ENCODE measurements around the gene FIGLA. TPM values are rescaled to one million over a fixed set of nuclear protein-coding genes. Genes with fewer than 3 reads are reported as not detected.

The FIGLA gene
- total and polyA plus RNA-seq, 3 donors from 2014 or later, result 0.62 to 0.69 TPM; not detected in 1

GRCh38 chr2:70826696-70827350, 36.4 kb upstream of the FIGLA start:
- 76 to 77% methylated on average over 4 of the region's 4 CpGs for WGBS, 2 donors
- DNase-seq, result no peak
- no peak overlapping the region for H3K4me3 ChIP-seq
- H3K9me3 ChIP-seq, result no peaks in the 10 kb centered on the region
- TF ChIP-seq POLR2A (IDR thresholded peaks at IDR 0.05) (no peak), CTCF (IDR thresholded peaks at IDR 0.05) (no peak)
- no peaks in the 10 kb centered on the region for H3K27me3 ChIP-seq
- no peak overlapping the region for H3K27ac ChIP-seq
- H3K36me3 ChIP-seq (ENCODE audit: low read depth, missing control alignments), result no peaks in the 10 kb centered on the region
- peaks cover 7% of the 10 kb centered on the region for H3K4me1 ChIP-seq
- intact Hi-C loops (cut with DNase I; ENCODE audit: low total_unique reads), result no loop called here

- no peaks in the 10 kb centered on the region for H3K27me3 ChIP-seq
- H3K4me1 ChIP-seq, result no peaks in the 10 kb centered on the region
- H3K27ac ChIP-seq, result no peak overlapping the region
- H3K4me3 ChIP-seq, result no peak overlapping the region
- TF ChIP-seq POLR2A (IDR thresholded peaks at IDR 0.05) (no peak), CTCF (IDR thresholded peaks at IDR 0.05) (no peak)
- WGBS, 2 donors, result 82 to 87% methylated on average over 4 to 5 of the region's 5 CpGs
- intact Hi-C loops (cut with DNase I; ENCODE audit: low total_unique reads), result no loop called here
- H3K36me3 ChIP-seq (ENCODE audit: low read depth, missing control alignments), result no peaks in the 10 kb centered on the region
- H3K9me3 ChIP-seq, result no peaks in the 10 kb centered on the region
- no peak for DNase-seq
Observed at GRCh38 chr2:70823249-70823648, 32.8 kb upstream of the FIGLA start.

GRCh38 chr2:70822843-70823242, 32.4 kb upstream of the FIGLA start:
- H3K36me3 ChIP-seq (ENCODE audit: low read depth, missing control alignments), result no peaks in the 10 kb centered on the region
- WGBS, 2 donors, result 73 to 78% methylated on average over 8 of the region's 8 CpGs
- no peaks in the 10 kb centered on the region for H3K27me3 ChIP-seq
- H3K27ac ChIP-seq, result no peak overlapping the region
- no peak for DNase-seq
- intact Hi-C loops (cut with DNase I; ENCODE audit: low total_unique reads), result no loop called here
- TF ChIP-seq POLR2A (IDR thresholded peaks at IDR 0.05) (no peak), CTCF (IDR thresholded peaks at IDR 0.05) (no peak)
- H3K4me1 ChIP-seq, result no peaks in the 10 kb centered on the region
- no peaks in the 10 kb centered on the region for H3K9me3 ChIP-seq
- H3K4me3 ChIP-seq, result no peak overlapping the region

- DNase-seq, result no peak
- WGBS, 2 donors, result 66 to 71% methylated on average over 6 to 7 of the region's 7 CpGs
- intact Hi-C loops (cut with DNase I; ENCODE audit: low total_unique reads), result no loop called here
- Histone ChIP-seq H3K9me3 (no peaks in the 10 kb centered on the region), H3K27ac (no peak within 1 kb of the TSS), H3K36me3 (ENCODE audit: low read depth, missing control alignments) (no peaks in the 10 kb centered on the region), H3K4me1 (no peaks in the 10 kb centered on the region), H3K27me3 (no peaks in the 10 kb centered on the region), H3K4me3 (no peak within 1 kb of the TSS)
- TF ChIP-seq CTCF (IDR thresholded peaks at IDR 0.05) (no peak), POLR2A (IDR thresholded peaks at IDR 0.05) (no peak)
Observed at GRCh38 chr2:70820499-70820898, 30.1 kb upstream of the FIGLA start, which contains the start of gene CLEC4F. CLEC4F (minus strand) TSS chr2:70820599; CDS start chr2:70820523, 76 bp downstream.

Measured in testis (tissue), 3 donors.